GM18951 (cell line): ENCODE measurements around the gene PLXNA1.

ENCODE experiments used
- POLR2A ChIP-seq: IDR thresholded peaks from 4 replicates; pipeline ENCODE4 v1.6.1; 2011; ENCODE audit warnings: mild to moderate bottlenecking; ENCODE audit not compliant: insufficient read length, insufficient read depth; ENCODE audit errors: extremely low read depth
- in situ Hi-C: fragments of 300-500 bp; cut with MboI; formaldehyde crosslinking; loops from one replicate; pipeline ENCODE4 v1.12.0; 2022; ENCODE audit warnings: low sequenced_read_pairs, mixed read lengths, inconsistent platforms; ENCODE audit not compliant: unreplicated experiment

Gene PLXNA1

GRCh38 chr3:126945891-126946290, 37.0 kb upstream of the PLXNA1 start:
- in situ Hi-C loops, result no loop called here
- no peak for TF ChIP-seq POLR2A

- TF ChIP-seq POLR2A, result no peak
- in situ Hi-C loops, result no loop called here
These were observed 36.5 kb upstream of the PLXNA1 start for GRCh38 chr3:126946405-126946804.

DNA sequence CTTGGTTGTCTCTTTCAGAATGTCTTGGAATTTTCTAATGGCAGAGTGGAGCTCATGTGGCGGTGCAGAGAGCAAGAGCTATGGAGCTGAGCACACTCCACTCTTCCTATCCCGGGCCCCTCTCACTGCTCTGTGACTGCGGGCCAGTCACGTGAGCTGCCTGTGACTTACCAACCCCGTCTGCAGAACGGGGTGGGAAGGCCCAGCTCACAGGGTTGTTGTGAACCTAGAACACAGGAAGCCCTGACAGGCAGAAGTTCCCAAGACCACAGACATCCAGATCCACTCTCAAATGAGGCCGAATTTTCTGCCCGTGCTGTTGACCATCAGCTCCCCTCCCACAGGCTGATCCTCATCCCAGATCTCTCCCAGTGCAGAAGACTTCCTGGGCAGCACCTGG, 35.5 kb upstream of the PLXNA1 start:
- TF ChIP-seq POLR2A, result no peak
- in situ Hi-C loops, result no loop called here

DNA sequence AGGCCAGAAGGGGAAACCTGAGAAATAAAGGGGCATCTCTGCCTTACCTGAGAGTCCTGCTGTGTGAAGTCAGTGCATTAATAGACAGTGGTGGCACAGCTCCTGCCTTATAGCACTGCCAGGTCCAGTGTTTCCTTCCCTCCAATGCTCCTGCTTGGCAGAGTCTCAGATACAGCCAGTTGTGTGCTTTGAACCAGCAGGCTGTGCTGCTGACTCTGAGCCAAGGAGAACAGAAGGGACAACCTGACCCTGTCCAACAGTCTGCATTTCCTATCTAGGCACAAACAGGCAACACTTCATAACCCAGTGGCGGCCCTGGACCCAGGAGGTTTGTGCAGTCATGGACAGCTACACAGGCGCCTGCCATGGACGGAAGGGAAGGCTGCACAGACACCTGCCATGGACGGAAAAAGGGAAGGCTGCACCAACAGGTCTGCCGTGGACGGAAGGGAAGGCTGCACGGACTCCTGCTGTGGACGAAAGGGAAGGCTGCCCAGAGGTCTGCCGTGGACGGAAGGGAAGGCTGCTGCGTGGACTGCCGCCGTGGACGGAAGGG, 33.9 kb upstream of the PLXNA1 start:
- in situ Hi-C loops, result no loop called here
- no peak for TF ChIP-seq POLR2A

GRCh38 chr3:126951561-126951960, 31.4 kb upstream of the PLXNA1 start:
- in situ Hi-C loops, result no loop called here
- no peak for TF ChIP-seq POLR2A

GRCh38 chr3:126952261-126952982, 30.5 kb upstream of the PLXNA1 start:
- in situ Hi-C loops, result no loop called here
- no peak for TF ChIP-seq POLR2A

DNA sequence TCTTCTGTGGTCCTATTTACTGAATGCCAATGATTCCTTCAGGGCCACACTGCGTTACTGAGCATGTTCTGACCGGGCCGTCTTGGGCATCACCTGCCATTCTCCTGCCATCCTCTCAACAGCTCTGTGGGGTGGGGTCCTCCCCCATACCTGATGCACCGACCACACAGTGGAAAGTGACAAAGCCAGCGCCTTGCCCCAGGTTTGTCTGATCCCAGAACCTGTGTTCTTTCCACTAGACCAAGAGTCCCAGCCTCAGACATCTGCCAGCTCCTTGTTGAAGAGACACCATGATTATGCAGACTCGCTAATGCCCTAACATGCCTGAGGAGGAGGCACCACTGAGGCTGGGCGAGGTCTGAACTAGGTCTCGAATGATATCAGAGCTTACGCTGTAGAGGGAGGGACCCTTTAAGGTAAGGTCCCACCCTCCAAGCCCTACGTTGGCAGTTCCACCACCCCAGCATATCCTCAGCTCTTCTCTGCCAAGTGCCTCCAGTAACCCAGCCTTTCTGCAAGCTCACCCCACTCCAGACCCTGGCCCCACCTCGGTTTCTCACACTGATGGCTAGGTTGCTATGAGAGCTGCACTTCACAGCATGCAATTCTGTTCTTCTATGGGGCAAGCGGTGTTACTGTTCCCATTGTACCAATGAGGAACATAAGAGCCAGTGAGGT, 29.8 kb upstream of the PLXNA1 start:
- TF ChIP-seq POLR2A, result no peak

GRCh38 chr3:126954141-126954842, 28.6 kb upstream of the PLXNA1 start:
- in situ Hi-C loops, result no loop called here
- TF ChIP-seq POLR2A, result no peak

More for the DNA sequence above, 29.8 kb upstream of the PLXNA1 start:
- in situ Hi-C loops, result no loop called here

GRCh38 chr3:126955004-126955790, 27.7 kb upstream of the PLXNA1 start:
- no peak for TF ChIP-seq POLR2A
- in situ Hi-C loops, result no loop called here

GRCh38 chr3:126956361-126956760, 26.6 kb upstream of the PLXNA1 start:
- in situ Hi-C loops, result no loop called here
- TF ChIP-seq POLR2A, result no peak

DNA sequence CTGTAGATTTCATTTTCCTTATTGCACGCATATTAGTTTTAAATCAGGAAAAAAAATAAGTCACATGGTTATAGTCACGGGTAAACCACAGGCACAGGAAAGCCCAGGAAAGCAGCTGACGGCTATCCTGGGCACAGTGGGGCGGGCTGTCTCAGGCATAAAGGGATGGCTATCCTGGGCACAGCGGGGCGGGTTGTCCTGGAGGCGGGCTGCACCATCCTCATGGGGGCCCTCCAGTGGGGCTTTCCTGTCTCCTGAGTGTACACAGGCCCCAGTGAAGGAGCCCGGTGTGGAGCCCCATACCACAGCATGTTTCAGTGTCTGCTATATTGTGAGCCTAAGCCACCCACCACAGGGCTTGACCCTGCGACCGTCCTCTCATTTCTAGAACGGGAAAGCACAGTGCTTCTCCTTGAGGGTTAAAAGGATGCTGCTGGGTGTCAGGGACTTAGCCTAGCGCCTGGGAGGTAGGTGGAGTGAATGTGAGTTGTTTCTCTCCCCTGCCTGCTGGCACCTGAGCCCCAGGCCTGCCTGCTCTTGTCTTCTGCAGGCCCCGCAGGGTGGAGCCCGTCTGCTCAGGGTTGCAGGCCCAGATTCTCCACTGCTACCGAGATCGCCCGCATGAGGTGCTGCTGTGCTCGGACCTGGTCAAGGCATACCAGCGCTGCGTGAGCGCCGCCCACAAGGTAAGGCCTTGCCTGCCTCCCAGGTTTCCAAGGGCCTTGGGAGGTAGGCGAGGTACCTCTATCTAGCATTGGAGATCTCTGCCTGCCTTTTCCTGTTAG, 25.9 kb upstream of the PLXNA1 start:
- in situ Hi-C loops, result no loop called here
- TF ChIP-seq POLR2A, result no peak
